CD4-positive, alpha-beta T cell (primary cell): Measurements from ENCODE around the gene HSD17B1. TPM values are rescaled to one million over a fixed set of nuclear protein-coding genes. Genes with fewer than 3 reads are reported as not detected.
A peak's percentile ranks its signal among the peaks of the same experiment; 100 is the strongest.

ENCODE experiments used
- ATAC-seq: fragments of 200-7000 bp; cut with Tn5 transposase; one replicate; pipeline ENCODE4 v1.10.0; 2022; ENCODE audit warnings: mild to moderate bottlenecking; ENCODE audit not compliant: poor library complexity
- CTCF ChIA-PET: fragments of 350-600 bp; sonication (Branson Sonifier 250); formaldehyde crosslinking; loops from one replicate; lab custom pipeline; 2021; ENCODE audit warnings: antibody characterized with exemption, inconsistent platforms; lab: Charles Lee
- POLR2A ChIA-PET: fragments of 350-600 bp; sonication (Branson Sonifier 250); formaldehyde crosslinking; loops from one replicate; lab custom pipeline; 2021; ENCODE audit warnings: antibody characterized with exemption, inconsistent platforms; lab: Charles Lee
- DNase-seq, 14 experiments: peaks; one replicate each; pipeline ENCODE4 v3.0.0-alpha.2; 2013 to 2020; ENCODE audit warnings: mixed read lengths in 2 of 14
- H3K27ac ChIP-seq, 2 donors: one replicate each; pipeline versions ENCODE4 v1.5.1 to v1.7.0; 2013; ENCODE audit warnings: low read length in 2 of 2, low read depth in 1 of 2, mild to moderate bottlenecking in 1 of 2
- H3K27me3 ChIP-seq, 2 experiments: 1 replicate in 1 of 2; 2 replicates in 1 of 2; pipeline versions ENCODE4 v1.6.1 to v1.7.0; 2013; ENCODE audit warnings: low read length in 2 of 2, control low read depth in 1 of 2, mild to moderate bottlenecking in 1 of 2, moderate library complexity in 1 of 2; ENCODE audit not compliant: insufficient read depth in 2 of 2, control insufficient read depth in 1 of 2
- H3K36me3 ChIP-seq: one replicate; pipeline ENCODE4 v1.6.1; 2013; ENCODE audit warnings: low read length, control low read depth; ENCODE audit not compliant: insufficient read depth
- H3K4me1 ChIP-seq: one replicate; pipeline ENCODE4 v1.6.1; 2013; ENCODE audit warnings: low read length, control low read depth; ENCODE audit not compliant: insufficient read depth
- H3K4me3 ChIP-seq: one replicate; pipeline ENCODE4 v1.5.1; 2013; ENCODE audit warnings: mild to moderate bottlenecking, low read length, moderate library complexity
- H3K9me3 ChIP-seq, 2 experiments: 1 replicate in 1 of 2; 2 replicates in 1 of 2; pipeline versions ENCODE4 v1.6.1 to v1.7.0; 2013; ENCODE audit warnings: low read length in 2 of 2, mild to moderate bottlenecking in 2 of 2, control low read depth in 1 of 2, moderate library complexity in 1 of 2; ENCODE audit not compliant: control insufficient read depth in 1 of 2, insufficient read depth in 1 of 2
- H3K27ac Mint-ChIP-seq: one replicate; pipeline ENCODE4 v1.8.0; 2020; ENCODE audit warnings: mixed read lengths
- H3K27me3 Mint-ChIP-seq: one replicate; pipeline ENCODE4 v1.8.0; 2021; ENCODE audit warnings: mixed read lengths
- H3K36me3 Mint-ChIP-seq: one replicate; pipeline ENCODE4 v1.8.0; 2021; ENCODE audit warnings: low read depth, mixed read lengths
- H3K4me1 Mint-ChIP-seq: one replicate; pipeline ENCODE4 v1.8.0; 2021; ENCODE audit warnings: low read depth, mixed read lengths
- H3K4me3 Mint-ChIP-seq: one replicate; pipeline ENCODE4 v1.8.0; 2020; ENCODE audit warnings: mild to moderate bottlenecking, mixed read lengths
- H3K9me3 Mint-ChIP-seq: one replicate; pipeline ENCODE4 v1.8.0; 2020; ENCODE audit warnings: mixed read lengths
- CTCF ChIP-seq: fragments of 200-600 bp; IDR thresholded peaks from one replicate; pipeline ENCODE4 v1.8.0; 2022; ENCODE audit warnings: antibody characterized with exemption, mild to moderate bottlenecking
- intact Hi-C, 2 experiments: fragments of 100-400 bp; cut with DNase I in 1 of 2; cut with micrococcal nuclease in 1 of 2; formaldehyde crosslinking; loops; one replicate each; pipeline versions ENCODE4 v1.15.1 to v1.9.0; 2023 to 2025; cut with DNase I, micrococcal nuclease
- total RNA-seq, 174 experiments: library from RNA in 2 of 174; stranded (reverse) in 2 of 174; gene quantifications; one replicate each; pipeline ENCODE4 v1.2.3 and lab custom pipeline; 2021 to 2026

The HSD17B1 gene
- total RNA-seq, 2 experiments from 2014 or later: 0.80 to 0.81 TPM

GRCh38 chr17:42559075-42559474, 6.4 kb downstream of the HSD17B1 start:
- intact Hi-C loops: no loop called here
- no peak for TF ChIP-seq CTCF
- H3K27ac Mint-ChIP-seq: no peak overlapping the region

DNA sequence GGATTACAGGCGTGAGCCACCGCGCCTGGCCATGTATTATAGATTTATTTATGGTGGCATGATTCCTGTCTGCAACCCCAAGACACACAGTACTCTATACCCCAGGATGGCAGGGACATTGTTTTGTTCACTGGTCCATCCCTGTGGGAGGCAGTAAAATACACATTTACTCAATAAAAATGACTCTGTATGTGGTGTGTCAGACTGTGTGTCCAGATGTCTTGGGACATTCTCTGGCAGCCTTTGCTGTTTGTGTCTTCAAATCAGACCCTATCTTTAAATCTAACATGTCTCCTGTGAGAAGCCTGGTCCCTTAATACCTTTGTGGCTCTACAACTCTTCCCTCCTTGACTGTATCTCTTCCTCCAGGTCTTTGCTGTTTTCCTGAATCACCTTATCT, 7.5 kb downstream of the HSD17B1 start:
- intact Hi-C loops: no loop called here
- Mint-ChIP-seq H3K27ac (peak overlapping the region; percentile 58), H3K27me3 (no peaks in the 10 kb centered on the region), H3K9me3 (no peaks in the 10 kb centered on the region), H3K4me3 (peak overlapping the region; percentile 85), H3K36me3 (peaks cover 30% of the 10 kb centered on the region), H3K4me1 (peaks cover 28% of the 10 kb centered on the region)
- Histone ChIP-seq H3K27me3 (no peaks in the 10 kb centered on the region), H3K9me3 (no peaks in the 10 kb centered on the region), H3K27ac (no peak overlapping the region), H3K36me3 (peaks cover 20% of the 10 kb centered on the region), H3K4me1 (peaks cover 38% of the 10 kb centered on the region), H3K4me3 (no peak overlapping the region)
- DNase-seq: no peak
- ChIA-PET POLR2A (interaction anchor here (0.8 kb wide), 1 partner anchor 19 kb away, joined by 3 read pairs; no protein-coding TSS in a partner anchor), CTCF (interaction anchor here (0.6 to 1.8 kb wide), 2 partner anchors 12 to 18 kb away, joined by 3 to 5 read pairs; no protein-coding TSS in a partner anchor)
- no peak for ATAC-seq
- TF ChIP-seq CTCF: no peak

More at GRCh38 chr17:42559075-42559474, 6.4 kb downstream of the HSD17B1 start:
- H3K36me3 Mint-ChIP-seq: peaks cover 22% of the 10 kb centered on the region
- Histone ChIP-seq H3K4me1 (peaks cover 43% of the 10 kb centered on the region), H3K36me3 (peaks cover 8% of the 10 kb centered on the region), H3K9me3 (no peaks in the 10 kb centered on the region), H3K27ac (no peak overlapping the region), H3K4me3 (no peak overlapping the region), H3K27me3 (no peaks in the 10 kb centered on the region)
- H3K4me1 Mint-ChIP-seq: peaks cover 37% of the 10 kb centered on the region
- no peaks in the 10 kb centered on the region for H3K27me3 Mint-ChIP-seq
- no peak overlapping the region for H3K4me3 Mint-ChIP-seq
- CTCF ChIA-PET: interaction anchor here (1.8 kb wide), 1 partner anchor 11 kb away, joined by 5 read pairs; no protein-coding TSS in a partner anchor
- DNase-seq: no peak
- no peak for ATAC-seq
- no peaks in the 10 kb centered on the region for H3K9me3 Mint-ChIP-seq
- POLR2A ChIA-PET: interaction anchor here (0.8 kb wide), 1 partner anchor 18 kb away, joined by 3 read pairs; no protein-coding TSS in a partner anchor

GRCh38 chr17:42561897-42562387, 9.2 kb downstream of the HSD17B1 start, which contains the start of gene COASY:
COASY (plus strand) TSS chr17:42562148; CDS start chr17:42562623, 475 bp downstream.
- Mint-ChIP-seq H3K9me3 (no peaks in the 10 kb centered on the region), H3K27me3 (no peaks in the 10 kb centered on the region), H3K36me3 (peaks cover 40% of the 10 kb centered on the region), H3K4me1 (peaks cover 31% of the 10 kb centered on the region), H3K27ac (peak within 1 kb of the TSS; percentile 96), H3K4me3 (peak within 1 kb of the TSS; percentile 90)
- H3K4me3 ChIP-seq: peak within 1 kb of the TSS; percentile 78
- ChIA-PET CTCF (no interaction called here), POLR2A (interaction anchor here (0.9 to 1.0 kb wide), 2 partner anchors 15 to 17 kb away, joined by 3 to 5 read pairs; partner anchors contain the start of gene PSMC3IP)
- H3K27me3 ChIP-seq: no peaks in the 10 kb centered on the region
- no peaks in the 10 kb centered on the region for H3K9me3 ChIP-seq
- no peak for TF ChIP-seq CTCF
- ATAC-seq (peak; percentile 69), DNase-seq (peak; percentile 82 to 96 (median 88))
- intact Hi-C loops: loop anchor here in 1 of 2 experiments (2.0 kb wide), 1 partner anchor 25 kb away; the partner anchor contains the start of gene NAGLU
- peaks cover 32% of the 10 kb centered on the region for H3K36me3 ChIP-seq
- H3K4me1 ChIP-seq: peaks cover 45% of the 10 kb centered on the region
- H3K27ac ChIP-seq: peak within 1 kb of the TSS; percentile 54
